K562 (cell line): Measurements from ENCODE around the gene SAE1. TPM values are rescaled to one million over a fixed set of nuclear protein-coding genes. Genes with fewer than 3 reads are reported as not detected.
A peak's percentile ranks its signal among the peaks of the same experiment; 100 is the strongest.

Source experiments
- ARID2 ChIP-seq: fragments of 450-650 bp; IDR thresholded peaks from 2 replicates; pipeline ENCODE4 v1.6.1; 2017; ENCODE audit warnings: antibody characterized with exemption, mild to moderate bottlenecking
- BCL6 ChIP-seq: fragments of 250-450 bp; sonication (Bioruptor Pico); IDR thresholded peaks from 2 replicates; pipeline ENCODE4 v1.4.0; 2020
- BCLAF1 ChIP-seq, 2 experiments: fragments of 450-650 bp in 1 of 2; IDR thresholded peaks; 2 replicates each; pipeline ENCODE4 v1.6.1; 2011 to 2017; ENCODE audit warnings: low read depth in 2 of 2, antibody characterized with exemption in 1 of 2, borderline replicate concordance in 1 of 2, low read length in 1 of 2, mild to moderate bottlenecking in 1 of 2, mixed read lengths in 1 of 2; ENCODE audit not compliant: control insufficient read depth in 1 of 2
- BRF1 ChIP-seq: IDR thresholded peaks from 3 replicates; pipeline ENCODE4 v1.6.1; 2011; ENCODE audit warnings: borderline replicate concordance, mild to moderate bottlenecking; ENCODE audit not compliant: insufficient read length; ENCODE audit errors: extremely low read depth
- CHD1 ChIP-seq: fragments of 200-600 bp; sonication (generic); IDR thresholded peaks from one replicate; pipeline ENCODE4 v1.6.1; 2012; ENCODE audit warnings: mild to moderate bottlenecking, moderate library complexity, low read length, inconsistent platforms
- CXXC5 ChIP-seq: fragments of 250-450 bp; sonication (Bioruptor Pico); IDR thresholded peaks from 2 replicates; pipeline ENCODE4 v1.8.0; 2022; ENCODE audit warnings: inconsistent platforms, mild to moderate bottlenecking, moderate library complexity
- FOXK2 ChIP-seq, 2 experiments: fragments of 450-650 bp; IDR thresholded peaks in 1 of 2; conservative IDR thresholded peaks in 1 of 2; 2 replicates each; pipeline ENCODE4 v1.6.1; 2016; ENCODE audit warnings: low read depth in 2 of 2, mild to moderate bottlenecking in 1 of 2
- IRF2 ChIP-seq: sonication (generic); formaldehyde crosslinking; IDR thresholded peaks from 2 replicates; pipeline ENCODE4 v1.8.1; 2022; ENCODE audit warnings: mild to moderate bottlenecking, missing genetic modification reagents
- MTA2 ChIP-seq: fragments of 450-650 bp; IDR thresholded peaks from 2 replicates; pipeline ENCODE4 v1.6.1; 2016; ENCODE audit warnings: low read depth
- MXI1 ChIP-seq: IDR thresholded peaks from 2 replicates; pipeline ENCODE4 v1.6.1; 2011; ENCODE audit warnings: low read depth, mild to moderate bottlenecking, improper control_type of control experiment, low read length
- NCOA1 ChIP-seq: fragments of 450-650 bp; IDR thresholded peaks from 2 replicates; pipeline ENCODE4 v1.6.1; 2016; ENCODE audit warnings: low read depth
- RAD21 ChIP-seq, 2 experiments: fragments of 250-450 bp in 1 of 2; fragments of 450-650 bp in 1 of 2; sonication (Bioruptor Pico) in 1 of 2; formaldehyde crosslinking in 1 of 2; IDR thresholded peaks in 1 of 2; conservative IDR thresholded peaks in 1 of 2; 2 replicates each; pipeline versions ENCODE4 v1.4.0 to v1.8.0; 2020 to 2022; ENCODE audit warnings: mild to moderate bottlenecking in 2 of 2, moderate library complexity in 1 of 2
- RBM17 ChIP-seq: fragments of 200-400 bp; formaldehyde crosslinking; IDR thresholded peaks from 2 replicates; pipeline ENCODE4 v1.6.1; 2017; ENCODE audit warnings: low read depth, mild to moderate bottlenecking, low read length, borderline replicate concordance
- SFPQ ChIP-seq: fragments of 200-400 bp; formaldehyde crosslinking; IDR thresholded peaks from 2 replicates; pipeline ENCODE4 v1.6.1; 2017; ENCODE audit warnings: mild to moderate bottlenecking, low read depth, low read length, moderate library complexity
- SOX6 ChIP-seq: fragments of 450-650 bp; IDR thresholded peaks from 2 replicates; pipeline ENCODE4 v1.6.1; 2014; ENCODE audit warnings: mild to moderate bottlenecking
- SP2 ChIP-seq: IDR thresholded peaks from 2 replicates; pipeline ENCODE4 v1.6.1; 2011; ENCODE audit warnings: mild to moderate bottlenecking, low read depth, low read length, moderate library complexity; ENCODE audit not compliant: poor library complexity, severe bottlenecking; ENCODE audit errors: extremely low read depth
- SRSF7 ChIP-seq: fragments of 200-400 bp; formaldehyde crosslinking; optimal IDR thresholded peaks from 2 replicates; pipeline ENCODE3; 2017; ENCODE audit warnings: mild to moderate bottlenecking, low read depth, low read length
- TEAD4 ChIP-seq, 2 experiments: sonication (generic) in 1 of 2; formaldehyde crosslinking in 1 of 2; IDR thresholded peaks; 2 replicates each; pipeline versions ENCODE4 v1.6.1 to v1.8.0; 2012 to 2022; ENCODE audit warnings: borderline replicate concordance in 1 of 2, inconsistent platforms in 1 of 2, low read length in 1 of 2, mild to moderate bottlenecking in 1 of 2, missing genetic modification reagents in 1 of 2
- ZNF398 ChIP-seq: fragments of 250-450 bp; sonication (Bioruptor Pico); IDR thresholded peaks from 2 replicates; pipeline ENCODE4 v1.8.0; 2021; ENCODE audit warnings: moderate library complexity, mild to moderate bottlenecking, inconsistent platforms
- ZNF431 ChIP-seq: sonication (generic); formaldehyde crosslinking; IDR thresholded peaks from 2 replicates; pipeline ENCODE4 v1.8.0; 2022; ENCODE audit warnings: mild to moderate bottlenecking, missing genetic modification reagents
- ZNF644 ChIP-seq: fragments of 200-800 bp; sonication (Bioruptor generic); IDR thresholded peaks from 2 replicates; pipeline ENCODE4 v1.6.1; 2016; ENCODE audit warnings: low read depth, missing genetic modification characterization, missing compliant biosample characterization
- polyA plus RNA-seq, 8 experiments: library from polyadenylated mRNA; depleted of rRNA in 4 of 8; stranded (reverse) in 5 of 8; unstranded in 3 of 8; fragments of >200 nt; fragmentation: Nextera tagmentation in 2 of 8; fragmentation: Illumina TruSeq in 1 of 8; extraction: Ambion mirVana in 2 of 8; extraction: Trizol in 1 of 8; gene quantifications; 2 replicates each; pipeline versions ENCODE4 v1.2.1 to v1.2.3, GENCODE V29; 2011 to 2014; ENCODE audit warnings: inconsistent platforms in 1 of 8, missing spikeins in 1 of 8
- total RNA-seq, 7 experiments: library from RNA; depleted of rRNA in 6 of 7; stranded (reverse); fragments of >200 nt in 6 of 7; fragmentation: Illumina TruSeq in 2 of 7; extraction: Trizol in 2 of 7; gene quantifications; 2 replicates each; pipeline versions ENCODE4 v1.2.1 to v1.2.3, GENCODE V29; 2011 to 2021; ENCODE audit warnings: low replicate concordance in 1 of 7

SAE1 gene
- total and polyA plus RNA-seq, 9 of the 15 experiments (the other 6 are each of a cell fraction or from before 2014, with no cell fraction given): 82.8 to 299 (median 217) TPM

DNA sequence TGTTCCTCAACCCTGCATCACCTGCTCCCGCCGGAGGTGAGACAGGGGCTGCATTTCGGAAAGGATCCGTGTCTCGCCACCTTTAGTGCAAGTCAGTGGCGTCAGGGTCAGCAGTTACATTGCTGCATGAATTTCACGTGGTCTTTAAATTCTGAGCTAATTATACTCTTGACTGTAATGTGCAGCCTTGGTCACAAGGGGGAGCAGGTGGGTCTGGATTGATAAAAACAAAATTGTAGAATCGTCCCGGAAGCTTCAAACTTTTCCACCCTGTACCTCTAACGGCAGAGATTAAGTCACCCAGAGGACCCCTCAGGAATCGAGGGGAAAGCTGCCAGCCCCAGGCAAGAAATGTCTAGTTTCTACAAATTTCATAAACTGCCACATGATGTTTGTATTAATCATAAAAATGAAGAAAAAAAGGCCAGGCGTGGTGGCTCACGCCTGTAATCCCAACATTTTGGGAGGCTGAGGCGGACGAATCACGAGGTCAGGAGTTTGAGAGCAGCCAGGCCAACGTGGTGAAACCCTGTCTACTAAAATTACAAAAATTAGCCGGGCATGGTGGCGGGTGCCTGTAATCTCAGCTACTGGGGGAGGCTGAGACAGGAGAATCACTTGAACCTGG lies 80.2 kb downstream of the SAE1 start (continued):
- TF ChIP-seq BCLAF1 (IDR thresholded peaks at IDR 0.05; ENCODE audit: borderline replicate concordance in 1 of 2, control insufficient read depth in 1 of 2, low read depth in 2 of 2, low read length in 1 of 2) (no peak), MTA2 (no peak), CXXC5 (peak; percentile 66), IRF2 (no peak), SP2 (no peak), ZNF398 (CRISPR knock-in tag) (no peak), TEAD4 (IDR thresholded peaks at IDR 0.05; ENCODE audit: low read length) (peak; percentile 58), TEAD4 (CRISPR knock-in tag; IDR thresholded peaks at IDR 0.05; ENCODE audit: borderline replicate concordance) (no peak), SFPQ (no peak), ZNF644 (peak; percentile 90), FOXK2 (conservative IDR thresholded peaks at IDR 0.05 in 1 of 2, IDR thresholded peaks at IDR 0.05 in 1 of 2; ENCODE audit: low read depth in 2 of 2) (no peak), BCL6 (CRISPR knock-in tag) (peak; percentile 69), ARID2 (0 out of 2 replicates have a peak, but pooled peaks have one; percentile 49), ZNF431 (no peak), MXI1 (no peak), SRSF7 (no peak), BRF1 (no peak), RBM17 (no peak), NCOA1 (no peak), SOX6 (peak; percentile 51; the same call in 1 of the 2 replicates), RAD21 (CRISPR knock-in tag; conservative IDR thresholded peaks at IDR 0.05 in 1 of 2, IDR thresholded peaks at IDR 0.05 in 1 of 2) (peak; percentile 80 to 82), CHD1 (no peak)
